Measurements from ENCODE around the gene ZNF628.

Gene ZNF628

GRCh38 chr19:55467236-55468053 lies 9.0 kb upstream of the ZNF628 start:
- ChIA-PET POLR2A (interaction anchor here (0.8 to 2.1 kb wide), 4 partner anchors 10 to 60 kb away, joined by 3 to 5 read pairs (median 4); partner anchors contain the start of gene UBE2S), CTCF (interaction anchor here (0.5 to 5.1 kb wide), 64 partner anchors 8 to 486 kb away, joined by 3 to 152 read pairs (median 5); partner anchors contain the start of genes CCDC106, FIZ1, KMT5C and NAT14)
- H3K4me3 ChIP-seq (ENCODE audit: low read depth, low read length): no peak overlapping the region
- H3K9me3 ChIP-seq (ENCODE audit: control insufficient read depth, insufficient read depth, low read depth, low read length): no peaks in the 10 kb centered on the region
- TF ChIP-seq ZSCAN30 (tag by site-specific recombination; IDR thresholded peaks at IDR 0.05): 0 out of 2 replicates have a peak, but pooled peaks have one; percentile 25
- TF ChIP-seq ZNF664 (tag by site-specific recombination; IDR thresholded peaks at IDR 0.05): no peak
- TF ChIP-seq ZNF23 (tag by site-specific recombination; IDR thresholded peaks at IDR 0.05; ENCODE audit: borderline replicate concordance): no peak
- peak; percentile 50; the same call in 1 of the 2 replicates for TF ChIP-seq KLF7 (tag by site-specific recombination; IDR thresholded peaks at IDR 0.05; ENCODE audit: borderline replicate concordance)
- TF ChIP-seq, protein P1, sequence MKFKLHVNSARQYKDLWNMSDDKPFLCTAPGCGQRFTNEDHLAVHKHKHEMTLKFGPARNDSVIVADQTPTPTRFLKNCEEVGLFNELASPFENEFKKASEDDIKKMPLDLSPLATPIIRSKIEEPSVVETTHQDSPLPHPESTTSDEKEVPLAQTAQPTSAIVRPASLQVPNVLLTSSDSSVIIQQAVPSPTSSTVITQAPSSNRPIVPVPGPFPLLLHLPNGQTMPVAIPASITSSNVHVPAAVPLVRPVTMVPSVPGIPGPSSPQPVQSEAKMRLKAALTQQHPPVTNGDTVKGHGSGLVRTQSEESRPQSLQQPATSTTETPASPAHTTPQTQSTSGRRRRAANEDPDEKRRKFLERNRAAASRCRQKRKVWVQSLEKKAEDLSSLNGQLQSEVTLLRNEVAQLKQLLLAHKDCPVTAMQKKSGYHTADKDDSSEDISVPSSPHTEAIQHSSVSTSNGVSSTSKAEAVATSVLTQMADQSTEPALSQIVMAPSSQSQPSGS (tag by site-specific recombination; IDR thresholded peaks at IDR 0.05; ENCODE audit: low read depth): no peak
- TF ChIP-seq PBX3 (CRISPR knock-in tag; IDR thresholded peaks at IDR 0.05): 0 out of 2 replicates have a peak, but pooled peaks have one; percentile 42
- TF ChIP-seq BCL11A (tag by site-specific recombination; IDR thresholded peaks at IDR 0.05; ENCODE audit: low read depth): 0 out of 2 replicates have a peak, but pooled peaks have one; percentile 18
- peak; percentile 35; the same call in 1 of the 2 replicates for TF ChIP-seq KLF8 (tag by site-specific recombination; IDR thresholded peaks at IDR 0.05)
- TF ChIP-seq ZNF660 (tag by site-specific recombination; IDR thresholded peaks at IDR 0.05): 0 out of 2 replicates have a peak, but pooled peaks have one; percentile 31
- 0 out of 2 replicates have a peak, but pooled peaks have one; percentile 22 for TF ChIP-seq SP7 (tag by site-specific recombination; IDR thresholded peaks at IDR 0.05)
- peak; percentile 91 for TF ChIP-seq CTCF (tag by site-specific recombination; IDR thresholded peaks at IDR 0.05)
- 0 out of 2 replicates have a peak, but pooled peaks have one; percentile 9 for TF ChIP-seq GLIS1 (tag by site-specific recombination; IDR thresholded peaks at IDR 0.05)
- TF ChIP-seq OVOL3 (tag by site-specific recombination; IDR thresholded peaks at IDR 0.05): no peak
- no peak overlapping the region for H3K27ac ChIP-seq (ENCODE audit: extremely low read depth, low read depth, low read length)
- H3K4me1 ChIP-seq (ENCODE audit: control insufficient read depth, insufficient read depth, low read length): no peaks in the 10 kb centered on the region
- H3K36me3 ChIP-seq (ENCODE audit: control insufficient read depth in 2 of 2, insufficient read depth in 1 of 2, low read length in 2 of 2): no peaks in the 10 kb centered on the region

- Histone ChIP-seq H3K4me1 (ENCODE audit: control insufficient read depth, insufficient read depth, low read length) (no peaks in the 10 kb centered on the region), H3K4me3 (ENCODE audit: low read depth, low read length) (no peak overlapping the region), H3K27ac (ENCODE audit: extremely low read depth, low read depth, low read length) (no peak overlapping the region), H3K9me3 (ENCODE audit: control insufficient read depth, insufficient read depth, low read depth, low read length) (no peaks in the 10 kb centered on the region), H3K36me3 (ENCODE audit: control insufficient read depth in 2 of 2, insufficient read depth in 1 of 2, low read length in 2 of 2) (no peaks in the 10 kb centered on the region)
- POLR2A ChIA-PET: interaction anchor here (0.8 to 2.1 kb wide), 4 partner anchors 8 to 60 kb away, joined by 3 to 5 read pairs (median 4); partner anchors contain the start of genes UBE2S and ZNF628
- TF ChIP-seq ZNF629 (tag by site-specific recombination; IDR thresholded peaks at IDR 0.05): 0 out of 2 replicates have a peak, but pooled peaks have one; percentile 13
- peak; percentile 58 for TF ChIP-seq ZNF335 (tag by site-specific recombination; conservative IDR thresholded peaks at IDR 0.05)
- TF ChIP-seq ZNF768 (tag by site-specific recombination; IDR thresholded peaks at IDR 0.05): no peak
- TF ChIP-seq, protein P2, sequence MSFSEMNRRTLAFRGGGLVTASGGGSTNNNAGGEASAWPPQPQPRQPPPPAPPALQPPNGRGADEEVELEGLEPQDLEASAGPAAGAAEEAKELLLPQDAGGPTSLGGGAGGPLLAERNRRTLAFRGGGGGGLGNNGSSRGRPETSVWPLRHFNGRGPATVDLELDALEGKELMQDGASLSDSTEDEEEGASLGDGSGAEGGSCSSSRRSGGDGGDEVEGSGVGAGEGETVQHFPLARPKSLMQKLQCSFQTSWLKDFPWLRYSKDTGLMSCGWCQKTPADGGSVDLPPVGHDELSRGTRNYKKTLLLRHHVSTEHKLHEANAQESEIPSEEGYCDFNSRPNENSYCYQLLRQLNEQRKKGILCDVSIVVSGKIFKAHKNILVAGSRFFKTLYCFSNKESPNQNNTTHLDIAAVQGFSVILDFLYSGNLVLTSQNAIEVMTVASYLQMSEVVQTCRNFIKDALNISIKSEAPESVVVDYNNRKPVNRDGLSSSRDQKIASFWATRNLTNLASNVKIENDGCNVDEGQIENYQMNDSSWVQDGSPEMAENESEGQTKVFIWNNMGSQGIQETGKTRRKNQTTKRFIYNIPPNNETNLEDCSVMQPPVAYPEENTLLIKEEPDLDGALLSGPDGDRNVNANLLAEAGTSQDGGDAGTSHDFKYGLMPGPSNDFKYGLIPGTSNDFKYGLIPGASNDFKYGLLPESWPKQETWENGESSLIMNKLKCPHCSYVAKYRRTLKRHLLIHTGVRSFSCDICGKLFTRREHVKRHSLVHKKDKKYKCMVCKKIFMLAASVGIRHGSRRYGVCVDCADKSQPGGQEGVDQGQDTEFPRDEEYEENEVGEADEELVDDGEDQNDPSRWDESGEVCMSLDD (tag by site-specific recombination; IDR thresholded peaks at IDR 0.05): peak; percentile 71; the same call in 1 of the 2 replicates
- CTCF ChIA-PET: interaction anchor here (0.5 to 5.1 kb wide), 52 partner anchors 9 to 486 kb away, joined by 3 to 152 read pairs (median 6); partner anchors contain the start of genes NAT14, U2AF2, ZNF524 and ZNF628
Measured at GRCh38 chr19:55468054-55468393, 8.4 kb upstream of the ZNF628 start.

All from HEK293 (cell line).